HL-60 (cell line): ENCODE measurements around the gene DEFB119.

Source experiments
- DNase-seq, 2 experiments: peaks; one replicate each; pipeline ENCODE4 v3.0.0-alpha.2; 2010 to 2020; ENCODE audit warnings: low read depth in 1 of 2, low spot score in 1 of 2
- H3K27ac ChIP-seq: fragments of 250-450 bp; sonication (Bioruptor Pico); replicated peaks from 2 replicates; pipeline ENCODE4 v1.5.1; 2020; ENCODE audit warnings: mild to moderate bottlenecking, moderate library complexity
- H3K27me3 ChIP-seq: fragments of 250-450 bp; sonication (Bioruptor Pico); 2 replicates; pipeline ENCODE4 v1.5.1; 2021; ENCODE audit warnings: mild to moderate bottlenecking, moderate library complexity; ENCODE audit not compliant: insufficient read depth, poor library complexity, severe bottlenecking
- H3K4me3 ChIP-seq: replicated peaks from 2 replicates; pipeline ENCODE4 v1.5.1; 2011; ENCODE audit warnings: mild to moderate bottlenecking, control low read depth, low read length; ENCODE audit not compliant: insufficient read depth
- CTCF ChIP-seq: IDR thresholded peaks from one replicate; pipeline ENCODE4 v1.5.1; 2011; ENCODE audit warnings: low read length, control low read depth, inconsistent platforms; ENCODE audit not compliant: insufficient read depth
- GABPA ChIP-seq: IDR thresholded peaks from 2 replicates; pipeline ENCODE4 v1.6.1; 2012; ENCODE audit warnings: low read depth
- POLR2AphosphoS5 ChIP-seq: IDR thresholded peaks from 2 replicates; pipeline ENCODE4 v1.6.1; 2012; ENCODE audit warnings: low read depth
- REST ChIP-seq: IDR thresholded peaks from 2 replicates; pipeline ENCODE4 v1.6.1; 2012; ENCODE audit warnings: low read depth; ENCODE audit not compliant: insufficient replicate concordance
- SPI1 ChIP-seq: IDR thresholded peaks from 2 replicates; pipeline ENCODE4 v1.6.1; 2012; ENCODE audit warnings: low read depth, mild to moderate bottlenecking, borderline replicate concordance

DEFB119 gene

GRCh38 chr20:31410011-31410410 is 19.6 kb upstream of the DEFB119 start:
- Histone ChIP-seq H3K27ac (no peak overlapping the region), H3K27me3 (no peaks in the 10 kb centered on the region), H3K4me3 (no peak overlapping the region)
- DNase-seq: no peak
- TF ChIP-seq GABPA: no peak
- no peak for TF ChIP-seq REST
- TF ChIP-seq POLR2AphosphoS5: no peak
- TF ChIP-seq CTCF: no peak
- TF ChIP-seq SPI1: no peak

- Histone ChIP-seq H3K27ac (no peak within 1 kb of the TSS), H3K4me3 (no peak within 1 kb of the TSS), H3K27me3 (no peaks in the 10 kb centered on the region)
- TF ChIP-seq GABPA: no peak
- no peak for TF ChIP-seq CTCF
- DNase-seq: no peak
These were observed 15.7 kb upstream of the DEFB119 start, which contains the start of gene DEFB121 for GRCh38 chr20:31406115-31406514. Gene DEFB121, minus strand, starts transcription at chr20:31406215. Its CDS starts 63 bp downstream, at chr20:31406152.

GRCh38 chr20:31403886-31404285 is 13.5 kb upstream of the DEFB119 start:
- TF ChIP-seq POLR2AphosphoS5 (no peak), CTCF (no peak)
- no peak for DNase-seq
- H3K27me3 ChIP-seq: no peaks in the 10 kb centered on the region
- no peak overlapping the region for H3K4me3 ChIP-seq
- H3K27ac ChIP-seq: no peak overlapping the region

- no peak for DNase-seq
- H3K4me3 ChIP-seq: no peak overlapping the region
- no peak overlapping the region for H3K27ac ChIP-seq
- TF ChIP-seq REST: no peak
- TF ChIP-seq POLR2AphosphoS5: no peak
- no peak for TF ChIP-seq SPI1
- no peak for TF ChIP-seq CTCF
- no peaks in the 10 kb centered on the region for H3K27me3 ChIP-seq
These were observed 4.5 kb upstream of the DEFB119 start for GRCh38 chr20:31394900-31395299.
